SJSA1 (cell line): ENCODE measurements around the gene ESX1. TPM values are rescaled to one million over a fixed set of nuclear protein-coding genes. Genes with fewer than 3 reads are reported as not detected.
"Not testable (repeated sequence)": the region's sequence is repeated elsewhere in the genome, so short reads cannot be mapped to it uniquely, and the experiment has no call there.

Experiments
- DNase-seq, 2 experiments: peaks; one replicate each; pipeline ENCODE4 v3.0.0-alpha.2; 2015 to 2020; ENCODE audit warnings: low spot score in 2 of 2, low read depth in 1 of 2
- H3K27ac ChIP-seq: fragments of 250-450 bp; sonication (Bioruptor Pico); 2 replicates; pipeline ENCODE4 v1.5.1; 2020; ENCODE audit warnings: mild to moderate bottlenecking, moderate library complexity
- H3K27me3 ChIP-seq: fragments of 250-450 bp; sonication (Bioruptor Pico); replicated peaks from 2 replicates; pipeline ENCODE4 v1.5.1; 2020; ENCODE audit warnings: mild to moderate bottlenecking, moderate library complexity
- H3K36me3 ChIP-seq: fragments of 250-450 bp; sonication (Bioruptor Pico); 2 replicates; pipeline ENCODE4 v1.5.1; 2020; ENCODE audit warnings: mild to moderate bottlenecking
- H3K4me1 ChIP-seq: fragments of 250-450 bp; sonication (Bioruptor Pico); replicated peaks from 2 replicates; pipeline ENCODE4 v1.6.1; 2021; ENCODE audit warnings: mild to moderate bottlenecking
- H3K4me3 ChIP-seq: fragments of 250-450 bp; sonication (Bioruptor Pico); 2 replicates; pipeline ENCODE4 v1.5.1; 2020; ENCODE audit warnings: mild to moderate bottlenecking
- H3K9me3 ChIP-seq: fragments of 250-450 bp; sonication (Bioruptor Pico); replicated peaks from 2 replicates; pipeline ENCODE4 v1.5.1; 2020; ENCODE audit warnings: mild to moderate bottlenecking
- total RNA-seq: library from RNA; depleted of rRNA; stranded (reverse); fragments of >200 nt; shearing (Covaris generic); gene quantifications from 2 replicates; pipeline ENCODE4 v1.2.3, GENCODE V29; 2014; rRNA removed

The ESX1 gene
- total RNA-seq, 1 experiment from 2014 or later = not detected

DNA sequence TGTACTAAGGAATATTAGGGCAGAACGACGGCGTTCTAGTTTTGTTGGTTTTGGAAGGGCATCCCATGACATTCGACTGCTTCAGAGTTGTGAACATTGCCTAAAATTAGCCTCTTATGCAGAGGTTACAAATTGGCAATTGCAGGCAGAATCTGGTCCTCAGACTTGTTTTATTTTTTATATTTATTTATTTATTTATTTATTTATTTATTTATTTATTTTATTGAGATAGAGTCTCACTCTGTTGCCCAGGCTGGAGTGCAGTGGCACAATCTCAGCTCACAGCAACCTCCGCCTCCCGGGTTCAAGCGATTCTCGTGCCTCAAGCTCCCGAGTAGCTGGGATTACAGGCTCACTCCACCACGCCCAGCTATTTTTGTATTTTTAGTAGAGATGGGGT is 24.7 kb downstream of the ESX1 start:
- DNase-seq, H3K27me3 ChIP-seq, H3K4me3 ChIP-seq, H3K4me1 ChIP-seq, H3K36me3 ChIP-seq, H3K9me3 ChIP-seq, H3K27ac ChIP-seq: not testable (repeated sequence)

DNA sequence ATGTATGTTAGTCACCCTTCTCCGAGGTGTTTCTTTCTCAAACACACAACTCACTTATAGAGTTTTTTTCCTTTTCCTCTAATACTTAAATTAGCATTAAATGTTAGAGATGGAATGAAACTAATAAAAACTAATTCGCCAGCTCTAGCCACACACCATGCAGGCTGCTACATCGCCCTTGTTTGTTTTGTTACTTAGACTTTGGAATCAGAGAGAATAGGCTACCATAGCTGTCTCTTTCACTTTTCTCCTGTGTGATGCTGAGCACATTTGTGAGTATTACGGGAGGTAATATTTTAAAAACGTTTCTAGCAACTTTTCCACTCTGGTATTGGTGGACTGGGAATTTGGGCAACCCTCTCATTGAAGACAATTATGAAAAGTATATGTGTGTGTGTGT is 43.5 kb downstream of the ESX1 start:
- no peak overlapping the region for H3K27ac ChIP-seq
- H3K4me3 ChIP-seq = no peak overlapping the region
- H3K9me3 ChIP-seq = no peaks in the 10 kb centered on the region
- DNase-seq = no peak
- H3K27me3 ChIP-seq = no peaks in the 10 kb centered on the region
- no peaks in the 10 kb centered on the region for H3K4me1 ChIP-seq
- no peaks in the 10 kb centered on the region for H3K36me3 ChIP-seq

DNA sequence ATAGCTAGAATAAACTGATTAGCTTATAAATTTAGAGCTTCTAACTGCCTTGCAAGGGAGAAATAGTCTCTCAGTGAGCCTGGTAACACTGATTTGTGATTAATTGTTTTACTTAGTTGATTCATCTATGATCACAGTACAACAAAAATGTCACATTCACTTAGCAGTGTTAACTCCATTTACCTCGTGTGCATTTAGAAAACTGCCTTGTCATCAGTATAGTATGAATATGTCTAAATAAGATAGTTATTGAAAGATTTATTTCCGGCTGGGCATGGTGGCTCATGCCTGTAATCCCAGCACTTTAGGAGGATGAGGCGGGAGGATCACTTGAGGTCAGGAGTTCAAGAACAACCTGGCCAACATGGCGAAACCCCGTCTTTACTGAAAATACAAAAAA is 49.2 kb downstream of the ESX1 start:
- no peak overlapping the region for H3K27ac ChIP-seq
- H3K4me1 ChIP-seq = no peaks in the 10 kb centered on the region
- no peak overlapping the region for H3K4me3 ChIP-seq
- peaks cover 5% of the 10 kb centered on the region; the same call in 1 of the 2 replicates for H3K36me3 ChIP-seq
- DNase-seq = no peak
- no peaks in the 10 kb centered on the region for H3K27me3 ChIP-seq
- no peaks in the 10 kb centered on the region for H3K9me3 ChIP-seq

Other genes starting within 250 kb of the ESX1 start
- not detected in 2 replicates for gene H2BW1, start 241.2 kb downstream of the ESX1 start, total RNA-seq
- not detected in 2 replicates for gene H2BW2, start 215.0 kb downstream of the ESX1 start, total RNA-seq
- 3.1 and 5.8 TPM in 2 replicates for gene TMSB15C, start 178.7 kb downstream of the ESX1 start, total RNA-seq
- 1.2 and 1.6 TPM in 2 replicates for gene ZCCHC18, start 142.4 kb downstream of the ESX1 start, total RNA-seq
- 1.9 and 6.2 TPM in 2 replicates for gene SLC25A53, start 97.9 kb downstream of the ESX1 start, total RNA-seq
- gene FAM199X, start 88.5 kb downstream of the ESX1 start, total RNA-seq = 18.9 and 26.0 TPM in 2 replicates